Measurements from ENCODE around the gene SH3RF3. TPM values are rescaled to one million over a fixed set of nuclear protein-coding genes. Genes with fewer than 3 reads are reported as not detected.

The SH3RF3 gene
- total and polyA plus RNA-seq, 2 of the 13 experiments (the other 11 are each of a cell fraction or from before 2014, with no cell fraction given): 0.04 TPM; not detected in 1

GRCh38 chr2:109258905-109259540, 130.0 kb downstream of the SH3RF3 start:
- H3K9ac ChIP-seq (ENCODE audit: insufficient read depth, low read depth, low read length): no peak overlapping the region
- H3K36me3 ChIP-seq (replicated peaks in 1 of 2; ENCODE audit: control insufficient read depth in 1 of 2, insufficient read depth in 2 of 2, low read length in 2 of 2): no peaks in the 10 kb centered on the region
- no peak overlapping the region for H3K4me3 ChIP-seq (replicated peaks in 1 of 3; ENCODE audit: insufficient read depth in 1 of 3, low read depth in 2 of 3, low read length in 3 of 3)
- in situ Hi-C loops (cut with HindIII; ENCODE audit: extremely low pct_ligation_motif_present, low pct_unique_long_range_greater_than_20kb): no loop called here
- no peak overlapping the region for H2AFZ ChIP-seq (ENCODE audit: low read length)
- intact Hi-C loops (cut with micrococcal nuclease; ENCODE audit: unreplicated experiment): no loop called here
- ChIA-PET POLR2A (no interaction called here), CTCF (ENCODE audit: low intra/inter-chr PET ratio, low total read pairs) (no interaction called here)
- no peaks in the 10 kb centered on the region for H3K79me2 ChIP-seq (ENCODE audit: insufficient read depth, low read length)
- H3K27ac ChIP-seq (ENCODE audit: extremely low read length, insufficient read depth, low read length): no peak overlapping the region
- ATAC-seq (no peak), FAIRE-seq (no peak), DNase-seq (ENCODE audit: low spot score) (no peak)
- no peak for TF ChIP-seq PRMT3 (CRISPR knock-in tag; IDR thresholded peaks at IDR 0.05; ENCODE audit: borderline replicate concordance, low read depth)
- TF ChIP-seq E2F1 (CRISPR knock-in tag; IDR thresholded peaks at IDR 0.05): no peak
- no peak for TF ChIP-seq NFE2 (CRISPR knock-in tag; IDR thresholded peaks at IDR 0.05)
- TF ChIP-seq KMT2B (CRISPR knock-in tag; IDR thresholded peaks at IDR 0.05): no peak
- no peak for TF ChIP-seq ZNF20 (CRISPR knock-in tag; IDR thresholded peaks at IDR 0.05)
- H4K20me1 ChIP-seq (ENCODE audit: insufficient read depth, low read length): no peaks in the 10 kb centered on the region
- no TSS peak for BruUV-seq (replicated peaks)
- 43% methylated on average over 10 of the region's 11 CpGs for WGBS (ENCODE audit: low lambda C conversion rate)
- peaks cover 0 to 34% of the 10 kb centered on the region in 2 experiments; a peak in 2 of 5 replicates for H3K27me3 ChIP-seq (ENCODE audit: control insufficient read depth in 1 of 2, insufficient read depth in 2 of 2, low read length in 2 of 2)
- H3K9me3 ChIP-seq (ENCODE audit: low read length): no peaks in the 10 kb centered on the region
- no peak overlapping the region for H3K4me2 ChIP-seq (ENCODE audit: low read depth, low read length)
- no peaks in the 10 kb centered on the region for H3K4me1 ChIP-seq (ENCODE audit: insufficient read depth, low read length)

GRCh38 chr2:109259671-109260070, 130.7 kb downstream of the SH3RF3 start:
- WGBS (ENCODE audit: low lambda C conversion rate): 47% methylated on average over 8 of the region's 8 CpGs
- Histone ChIP-seq H3K36me3 (replicated peaks in 1 of 2; ENCODE audit: control insufficient read depth in 1 of 2, insufficient read depth in 2 of 2, low read length in 2 of 2) (no peaks in the 10 kb centered on the region), H3K9me3 (ENCODE audit: low read length) (no peaks in the 10 kb centered on the region), H2AFZ (ENCODE audit: low read length) (no peak overlapping the region), H3K9ac (ENCODE audit: insufficient read depth, low read depth, low read length) (no peak overlapping the region), H3K4me2 (ENCODE audit: low read depth, low read length) (no peak overlapping the region), H3K79me2 (ENCODE audit: insufficient read depth, low read length) (no peaks in the 10 kb centered on the region), H3K4me1 (ENCODE audit: insufficient read depth, low read length) (peaks cover 2% of the 10 kb centered on the region), H3K4me3 (replicated peaks in 1 of 3; ENCODE audit: insufficient read depth in 1 of 3, low read depth in 2 of 3, low read length in 3 of 3) (no peak overlapping the region), H4K20me1 (ENCODE audit: insufficient read depth, low read length) (no peaks in the 10 kb centered on the region), H3K27ac (ENCODE audit: extremely low read length, insufficient read depth, low read length) (no peak overlapping the region), H3K27me3 (ENCODE audit: control insufficient read depth in 1 of 2, insufficient read depth in 2 of 2, low read length in 2 of 2) (peaks cover 0 to 34% of the 10 kb centered on the region in 2 experiments; a peak in 2 of 5 replicates)
- ATAC-seq (no peak), FAIRE-seq (no peak), DNase-seq (ENCODE audit: low spot score) (no peak)
- in situ Hi-C loops (cut with HindIII; ENCODE audit: extremely low pct_ligation_motif_present, low pct_unique_long_range_greater_than_20kb): no loop called here
- intact Hi-C loops (cut with micrococcal nuclease; ENCODE audit: unreplicated experiment): no loop called here
- TF ChIP-seq MIER2 (CRISPR knock-in tag; IDR thresholded peaks at IDR 0.05) (no peak), NFIC (IDR thresholded peaks at IDR 0.05; ENCODE audit: low read length) (no peak), SIX1 (CRISPR knock-in tag; IDR thresholded peaks at IDR 0.05; ENCODE audit: borderline replicate concordance) (no peak)
- ChIA-PET CTCF (ENCODE audit: low intra/inter-chr PET ratio, low total read pairs) (no interaction called here), POLR2A (no interaction called here)
- no TSS peak for BruUV-seq (replicated peaks)
